SU-DHL-6 (cell line): Measurements from ENCODE around the gene DCC.
A peak's percentile ranks its signal among the peaks of the same experiment; 100 is the strongest.

Experiments used
- H2AFZ ChIP-seq: fragments of 200-600 bp; sonication (generic); 2 replicates; pipeline ENCODE4 v1.6.1; 2014; ENCODE audit warnings: low read depth, mild to moderate bottlenecking, moderate library complexity, mixed read lengths, antibody characterized with exemption, low read length; ENCODE audit not compliant: severe bottlenecking
- H3F3A ChIP-seq: fragments of 200-600 bp; shearing (Covaris generic); 2 replicates; pipeline ENCODE4 v1.6.0; 2016; ENCODE audit warnings: antibody characterized with exemption, mild to moderate bottlenecking; ENCODE audit not compliant: insufficient read depth
- H3K27ac ChIP-seq: fragments of 200-600 bp; sonication (generic); 2 replicates; pipeline ENCODE4 v1.5.1; 2016; ENCODE audit warnings: low read depth, mild to moderate bottlenecking, low read length, moderate library complexity, mixed read lengths
- H3K27me3 ChIP-seq: fragments of 200-600 bp; sonication (generic), shearing (Covaris generic); 2 replicates; pipeline ENCODE4 v1.6.0; 2014; ENCODE audit warnings: mild to moderate bottlenecking, low read length
- H3K36me3 ChIP-seq: fragments of 200-600 bp; sonication (generic); 2 replicates; pipeline ENCODE4 v1.6.1; 2014; ENCODE audit warnings: mild to moderate bottlenecking, low read length, mixed read lengths
- H3K4me2 ChIP-seq: fragments of 300-600, 200-600 bp; shearing (Covaris generic), sonication (generic); 2 replicates; pipeline ENCODE4 v1.6.0; 2014; ENCODE audit warnings: low read length, low read depth, mild to moderate bottlenecking; ENCODE audit not compliant: poor library complexity, severe bottlenecking
- H3K4me3 ChIP-seq: fragments of 200-600 bp; sonication (generic); 2 replicates; pipeline ENCODE4 v1.5.1; 2014; ENCODE audit warnings: antibody characterized with exemption, low read length, mild to moderate bottlenecking, mixed read lengths; ENCODE audit not compliant: insufficient read depth, poor library complexity, severe bottlenecking
- H3K79me2 ChIP-seq: fragments of 200-600 bp; sonication (generic); 2 replicates; pipeline ENCODE4 v1.6.1; 2014; ENCODE audit warnings: mild to moderate bottlenecking, low read length, moderate library complexity; ENCODE audit not compliant: insufficient read depth
- H3K9ac ChIP-seq: fragments of 200-600 bp; sonication (generic); 2 replicates; pipeline ENCODE4 v1.7.0; 2014; ENCODE audit warnings: mild to moderate bottlenecking, low read length
- H3K9me2 ChIP-seq: fragments of 200-600 bp; sonication (generic); replicated peaks from 2 replicates; pipeline ENCODE4 v1.6.1; 2014; ENCODE audit warnings: low read length; ENCODE audit not compliant: insufficient read depth
- H3K9me3 ChIP-seq: fragments of 200-600 bp; sonication (generic); 2 replicates; pipeline ENCODE4 v1.6.1; 2014; ENCODE audit warnings: low read length, mixed read lengths; ENCODE audit not compliant: insufficient read depth
- H4K20me1 ChIP-seq: fragments of 200-600 bp; sonication (generic); 2 replicates; pipeline ENCODE4 v1.6.1; 2014; ENCODE audit warnings: low read depth, mild to moderate bottlenecking, antibody characterized with exemption, low read length, moderate library complexity, mixed read lengths
- EZH2phosphoT487 ChIP-seq: fragments of 200-600 bp; sonication (generic), shearing (Covaris generic); conservative IDR thresholded peaks from 2 replicates; pipeline ENCODE4 v1.6.1; 2018; ENCODE audit warnings: mild to moderate bottlenecking, antibody characterized with exemption, low read length, moderate library complexity, mixed read lengths
- TF ChIP-seq, protein P1 (sequence below): fragments of 200-600 bp; sonication (generic); IDR thresholded peaks from one replicate; pipeline ENCODE4 v1.5.1; 2017; ENCODE audit warnings: antibody characterized with exemption, mild to moderate bottlenecking, low read length, moderate library complexity; ENCODE audit not compliant: insufficient read depth, poor library complexity, severe bottlenecking

The DCC gene

DNA sequence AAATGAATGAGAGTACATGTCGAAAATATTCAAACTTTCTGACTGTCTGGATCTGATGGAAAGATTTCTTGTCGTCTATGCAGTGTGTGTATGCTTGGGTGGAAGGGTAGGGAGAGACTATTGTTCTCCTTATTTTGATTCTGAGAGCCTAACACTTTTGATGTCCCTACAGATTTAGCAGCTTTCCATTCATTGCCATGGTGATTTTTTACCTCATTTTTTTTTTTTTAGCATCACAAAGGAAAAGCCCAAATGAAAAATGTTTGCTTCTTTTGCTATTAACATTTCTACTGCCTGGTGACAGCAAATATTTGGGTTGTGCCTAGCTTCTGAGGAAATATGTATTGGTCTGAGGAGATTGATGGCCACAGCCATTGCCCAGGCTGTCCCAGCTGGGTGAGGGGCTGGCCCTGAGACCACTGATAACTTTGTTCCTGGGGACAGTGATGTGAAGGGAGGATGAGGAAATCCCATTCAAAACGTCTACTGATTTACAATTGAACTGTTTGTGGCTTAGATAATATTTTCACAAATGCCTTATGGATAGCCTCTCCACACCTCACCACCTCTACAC lies 558.6 kb downstream of the DCC start:
- no peaks in the 10 kb centered on the region for H3K27me3 ChIP-seq
- no peaks in the 10 kb centered on the region for H3K36me3 ChIP-seq
- no peaks in the 10 kb centered on the region for H3K9me2 ChIP-seq
- H2AFZ ChIP-seq, result no peak overlapping the region
- H3K9me3 ChIP-seq, result no peaks in the 10 kb centered on the region
- H3K4me2 ChIP-seq, result no peak overlapping the region
- TF ChIP-seq, protein P1, sequence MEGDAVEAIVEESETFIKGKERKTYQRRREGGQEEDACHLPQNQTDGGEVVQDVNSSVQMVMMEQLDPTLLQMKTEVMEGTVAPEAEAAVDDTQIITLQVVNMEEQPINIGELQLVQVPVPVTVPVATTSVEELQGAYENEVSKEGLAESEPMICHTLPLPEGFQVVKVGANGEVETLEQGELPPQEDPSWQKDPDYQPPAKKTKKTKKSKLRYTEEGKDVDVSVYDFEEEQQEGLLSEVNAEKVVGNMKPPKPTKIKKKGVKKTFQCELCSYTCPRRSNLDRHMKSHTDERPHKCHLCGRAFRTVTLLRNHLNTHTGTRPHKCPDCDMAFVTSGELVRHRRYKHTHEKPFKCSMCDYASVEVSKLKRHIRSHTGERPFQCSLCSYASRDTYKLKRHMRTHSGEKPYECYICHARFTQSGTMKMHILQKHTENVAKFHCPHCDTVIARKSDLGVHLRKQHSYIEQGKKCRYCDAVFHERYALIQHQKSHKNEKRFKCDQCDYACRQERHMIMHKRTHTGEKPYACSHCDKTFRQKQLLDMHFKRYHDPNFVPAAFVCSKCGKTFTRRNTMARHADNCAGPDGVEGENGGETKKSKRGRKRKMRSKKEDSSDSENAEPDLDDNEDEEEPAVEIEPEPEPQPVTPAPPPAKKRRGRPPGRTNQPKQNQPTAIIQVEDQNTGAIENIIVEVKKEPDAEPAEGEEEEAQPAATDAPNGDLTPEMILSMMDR, result no peak
- TF ChIP-seq EZH2phosphoT487, result no peak
- no peaks in the 10 kb centered on the region for H4K20me1 ChIP-seq
- H3F3A ChIP-seq, result no peaks in the 10 kb centered on the region
- no peak overlapping the region for H3K27ac ChIP-seq
- no peak overlapping the region for H3K4me3 ChIP-seq
- H3K9ac ChIP-seq, result no peak overlapping the region
- H3K79me2 ChIP-seq, result no peaks in the 10 kb centered on the region

DNA sequence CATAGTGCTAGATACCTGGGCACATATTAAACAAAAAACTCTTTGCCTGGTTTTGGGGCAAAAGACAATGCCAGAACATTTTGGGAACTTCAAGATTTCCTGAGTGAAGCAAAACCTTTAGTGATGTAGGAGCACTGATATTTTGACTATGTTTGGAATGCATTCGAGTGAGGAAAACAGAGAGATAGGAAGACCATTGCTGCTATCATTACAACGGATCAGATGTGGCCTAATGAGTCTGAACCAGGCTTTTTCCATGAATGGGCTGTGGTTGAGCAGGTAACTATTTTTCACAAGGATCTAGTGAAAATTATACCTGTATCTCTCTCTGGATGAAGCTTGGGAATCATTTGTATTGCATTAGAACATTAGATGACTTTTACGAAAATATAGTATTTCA lies 562.2 kb downstream of the DCC start:
- Histone ChIP-seq H4K20me1 (no peaks in the 10 kb centered on the region), H3K9me3 (no peaks in the 10 kb centered on the region), H3K9me2 (no peaks in the 10 kb centered on the region), H3K79me2 (no peaks in the 10 kb centered on the region), H3K27ac (no peak overlapping the region), H2AFZ (no peak overlapping the region), H3F3A (no peaks in the 10 kb centered on the region), H3K4me3 (no peak overlapping the region), H3K4me2 (no peak overlapping the region), H3K9ac (no peak overlapping the region), H3K27me3 (no peaks in the 10 kb centered on the region), H3K36me3 (no peaks in the 10 kb centered on the region)
- TF ChIP-seq, protein P1, result no peak
- TF ChIP-seq EZH2phosphoT487, result no peak

- Histone ChIP-seq H2AFZ (no peak overlapping the region), H3K9ac (no peak overlapping the region), H3K4me2 (no peak overlapping the region), H3K4me3 (no peak overlapping the region), H3F3A (no peaks in the 10 kb centered on the region), H4K20me1 (no peaks in the 10 kb centered on the region), H3K27ac (no peak overlapping the region), H3K79me2 (no peaks in the 10 kb centered on the region), H3K9me3 (no peaks in the 10 kb centered on the region), H3K36me3 (no peaks in the 10 kb centered on the region), H3K27me3 (no peaks in the 10 kb centered on the region), H3K9me2 (no peaks in the 10 kb centered on the region)
- no peak for TF ChIP-seq EZH2phosphoT487
- TF ChIP-seq, protein P1, result peak; percentile 78
Measured at GRCh38 chr18:52903857-52904256, 563.9 kb downstream of the DCC start.
